Measurements from ENCODE around the gene PDE4DIP. TPM values are rescaled to one million over a fixed set of nuclear protein-coding genes. Genes with fewer than 3 reads are reported as not detected.
"Not testable (repeated sequence)": the region's sequence is repeated elsewhere in the genome, so short reads cannot be mapped to it uniquely, and the experiment has no call there.

PDE4DIP gene
- total RNA-seq, 2 experiments from 2014 or later = 37.5 to 52.2 TPM

DNA sequence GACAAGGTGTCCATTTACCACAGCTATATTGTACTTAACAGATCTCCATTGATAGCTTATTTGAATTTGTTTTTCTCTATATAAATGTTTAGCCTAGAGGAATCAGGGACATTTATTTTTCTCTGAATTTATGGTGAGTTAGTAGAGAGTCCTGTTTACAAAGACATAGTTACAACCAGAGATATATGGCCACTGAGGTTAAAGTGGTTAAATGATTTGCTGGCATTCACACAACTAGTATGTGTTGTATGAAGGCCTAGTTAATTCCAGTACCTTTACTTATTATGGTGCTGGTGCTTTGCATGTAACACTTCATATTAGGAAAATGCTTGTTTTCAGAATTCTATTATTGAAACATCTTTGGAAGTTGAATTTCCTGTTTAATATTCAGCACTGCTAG is 6.6 kb downstream of the PDE4DIP start:
- H3K27ac ChIP-seq (ENCODE audit: low read depth, low read length, poor library complexity, severe bottlenecking); CTCF ChIA-PET (ENCODE audit: unreplicated experiment); H3K79me2 ChIP-seq (ENCODE audit: insufficient read depth, low read depth, low read length); H3K4me2 ChIP-seq (ENCODE audit: low read length); intact Hi-C loops (cut with micrococcal nuclease; ENCODE audit: unreplicated experiment); DNase-seq (ENCODE audit: low spot score); H3K9me2 ChIP-seq (ENCODE audit: insufficient read depth, low read length); H3K36me3 ChIP-seq (ENCODE audit: insufficient read depth, low read length); H3K4me3 ChIP-seq (ENCODE audit: low read depth, low read length, poor library complexity, severe bottlenecking); POLR2A ChIA-PET; H3K4me1 ChIP-seq (ENCODE audit: insufficient read depth, low read length, poor library complexity, severe bottlenecking); H4K20me1 ChIP-seq (ENCODE audit: insufficient read depth, low read length); H3K9me3 ChIP-seq (ENCODE audit: low read length); BruUV-seq (replicated peaks); H2AFZ ChIP-seq (ENCODE audit: low read length): not testable (repeated sequence)

DNA sequence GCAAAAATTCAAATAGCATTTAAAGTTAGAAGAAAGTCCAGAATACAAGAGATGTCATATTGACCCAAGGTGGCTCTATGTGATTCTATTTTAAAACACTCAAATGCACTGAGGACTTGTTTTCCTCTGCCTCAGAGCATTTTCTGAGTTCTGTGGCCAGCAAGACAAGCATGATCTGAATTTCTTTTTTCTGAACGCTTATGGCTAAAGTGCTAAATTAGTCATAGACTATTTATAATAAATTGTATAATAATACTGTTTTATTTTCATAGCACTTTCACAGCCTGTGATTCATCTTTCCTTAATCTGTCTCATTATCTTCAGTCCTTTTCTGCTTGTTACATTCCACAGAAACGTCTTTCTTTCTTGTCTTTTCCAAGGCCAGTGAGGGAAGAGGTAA is 7.5 kb downstream of the PDE4DIP start:
- BruUV-seq (replicated peaks); POLR2A ChIA-PET; DNase-seq (ENCODE audit: low spot score); H3K4me2 ChIP-seq (ENCODE audit: low read length); CTCF ChIA-PET (ENCODE audit: unreplicated experiment); H3K9me2 ChIP-seq (ENCODE audit: insufficient read depth, low read length); H3K79me2 ChIP-seq (ENCODE audit: insufficient read depth, low read depth, low read length); H4K20me1 ChIP-seq (ENCODE audit: insufficient read depth, low read length); H2AFZ ChIP-seq (ENCODE audit: low read length); H3K27ac ChIP-seq (ENCODE audit: low read depth, low read length, poor library complexity, severe bottlenecking); H3K9me3 ChIP-seq (ENCODE audit: low read length); H3K4me3 ChIP-seq (ENCODE audit: low read depth, low read length, poor library complexity, severe bottlenecking); intact Hi-C loops (cut with micrococcal nuclease; ENCODE audit: unreplicated experiment); H3K4me1 ChIP-seq (ENCODE audit: insufficient read depth, low read length, poor library complexity, severe bottlenecking); H3K36me3 ChIP-seq (ENCODE audit: insufficient read depth, low read length): not testable (repeated sequence)

DNA sequence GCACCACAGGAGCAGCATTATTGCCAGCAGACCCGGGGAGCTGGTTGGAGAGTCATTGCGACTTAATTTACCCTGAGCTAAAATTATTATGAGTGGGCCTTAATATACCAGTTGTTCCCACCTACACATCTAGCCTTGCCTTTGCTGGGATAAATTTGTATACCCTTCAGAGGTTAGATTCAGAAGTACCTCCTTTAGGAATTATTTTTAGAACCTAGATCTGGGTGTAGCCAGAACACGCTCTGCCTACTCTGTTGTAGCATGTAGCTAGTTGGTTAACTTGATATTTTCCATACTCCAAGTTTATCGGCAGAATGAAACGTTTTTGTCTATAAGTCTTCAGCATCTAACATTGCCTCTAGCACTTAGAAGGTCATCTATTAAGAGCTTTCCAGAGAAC is 9.1 kb downstream of the PDE4DIP start:
- intact Hi-C loops (cut with micrococcal nuclease; ENCODE audit: unreplicated experiment); H2AFZ ChIP-seq (ENCODE audit: low read length); H3K9me2 ChIP-seq (ENCODE audit: insufficient read depth, low read length); POLR2A ChIA-PET; H3K4me2 ChIP-seq (ENCODE audit: low read length); H3K9me3 ChIP-seq (ENCODE audit: low read length); BruUV-seq (replicated peaks); H3K79me2 ChIP-seq (ENCODE audit: insufficient read depth, low read depth, low read length); DNase-seq (ENCODE audit: low spot score); CTCF ChIA-PET (ENCODE audit: unreplicated experiment); H3K4me1 ChIP-seq (ENCODE audit: insufficient read depth, low read length, poor library complexity, severe bottlenecking); H3K36me3 ChIP-seq (ENCODE audit: insufficient read depth, low read length); H4K20me1 ChIP-seq (ENCODE audit: insufficient read depth, low read length); H3K4me3 ChIP-seq (ENCODE audit: low read depth, low read length, poor library complexity, severe bottlenecking); H3K27ac ChIP-seq (ENCODE audit: low read depth, low read length, poor library complexity, severe bottlenecking): not testable (repeated sequence)

DNA sequence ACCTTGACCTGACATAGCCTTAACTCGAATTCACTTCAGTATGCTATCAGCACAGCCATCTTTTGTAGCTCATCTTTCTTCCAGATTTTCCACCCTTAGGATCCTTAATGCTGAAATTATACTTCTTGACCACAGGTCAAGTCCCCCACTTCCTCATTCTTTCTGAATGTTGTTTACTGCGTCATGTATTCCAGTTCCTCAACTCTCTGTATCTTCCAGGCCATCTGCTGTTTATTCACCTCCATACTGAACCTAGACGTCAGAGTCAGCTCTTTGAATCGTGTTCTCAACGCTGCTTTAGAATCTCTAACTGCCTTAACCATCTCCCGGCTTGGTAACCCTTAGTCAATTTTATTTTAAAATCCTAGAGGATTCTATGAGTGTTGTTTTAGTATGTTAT is 9.8 kb downstream of the PDE4DIP start:
- H3K36me3 ChIP-seq (ENCODE audit: insufficient read depth, low read length); H3K9me3 ChIP-seq (ENCODE audit: low read length); H3K79me2 ChIP-seq (ENCODE audit: insufficient read depth, low read depth, low read length); BruUV-seq (replicated peaks); H3K4me1 ChIP-seq (ENCODE audit: insufficient read depth, low read length, poor library complexity, severe bottlenecking); H2AFZ ChIP-seq (ENCODE audit: low read length); intact Hi-C loops (cut with micrococcal nuclease; ENCODE audit: unreplicated experiment); H3K27ac ChIP-seq (ENCODE audit: low read depth, low read length, poor library complexity, severe bottlenecking); POLR2A ChIA-PET; H3K4me2 ChIP-seq (ENCODE audit: low read length); H4K20me1 ChIP-seq (ENCODE audit: insufficient read depth, low read length); DNase-seq (ENCODE audit: low spot score); H3K9me2 ChIP-seq (ENCODE audit: insufficient read depth, low read length); CTCF ChIA-PET (ENCODE audit: unreplicated experiment); H3K4me3 ChIP-seq (ENCODE audit: low read depth, low read length, poor library complexity, severe bottlenecking): not testable (repeated sequence)

DNA sequence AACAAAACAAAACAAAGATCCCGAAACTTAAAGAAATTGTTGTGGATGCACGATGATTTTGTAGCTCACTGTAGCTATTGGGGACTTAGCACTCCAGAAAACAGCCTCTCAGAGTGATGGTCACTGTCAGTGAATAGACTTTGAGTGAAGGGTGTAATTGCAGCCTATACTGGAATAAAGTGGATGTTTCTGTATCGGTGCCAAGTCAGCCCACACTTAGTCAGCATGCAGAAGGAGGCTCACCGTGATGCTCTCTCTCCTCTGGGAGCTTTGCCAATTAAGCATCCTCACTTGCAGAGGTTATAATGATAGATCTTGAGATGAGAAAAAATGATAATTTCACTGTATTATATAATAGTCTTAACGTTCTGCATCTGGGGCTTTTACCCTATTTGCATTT is 11.1 kb downstream of the PDE4DIP start:
- H4K20me1 ChIP-seq (ENCODE audit: insufficient read depth, low read length); H3K79me2 ChIP-seq (ENCODE audit: insufficient read depth, low read depth, low read length); CTCF ChIA-PET (ENCODE audit: unreplicated experiment); H3K4me1 ChIP-seq (ENCODE audit: insufficient read depth, low read length, poor library complexity, severe bottlenecking); H3K9me2 ChIP-seq (ENCODE audit: insufficient read depth, low read length); H3K4me2 ChIP-seq (ENCODE audit: low read length); intact Hi-C loops (cut with micrococcal nuclease; ENCODE audit: unreplicated experiment); H3K4me3 ChIP-seq (ENCODE audit: low read depth, low read length, poor library complexity, severe bottlenecking); DNase-seq (ENCODE audit: low spot score); BruUV-seq (replicated peaks); POLR2A ChIA-PET; H3K27ac ChIP-seq (ENCODE audit: low read depth, low read length, poor library complexity, severe bottlenecking); H2AFZ ChIP-seq (ENCODE audit: low read length); H3K9me3 ChIP-seq (ENCODE audit: low read length); H3K36me3 ChIP-seq (ENCODE audit: insufficient read depth, low read length): not testable (repeated sequence)

DNA sequence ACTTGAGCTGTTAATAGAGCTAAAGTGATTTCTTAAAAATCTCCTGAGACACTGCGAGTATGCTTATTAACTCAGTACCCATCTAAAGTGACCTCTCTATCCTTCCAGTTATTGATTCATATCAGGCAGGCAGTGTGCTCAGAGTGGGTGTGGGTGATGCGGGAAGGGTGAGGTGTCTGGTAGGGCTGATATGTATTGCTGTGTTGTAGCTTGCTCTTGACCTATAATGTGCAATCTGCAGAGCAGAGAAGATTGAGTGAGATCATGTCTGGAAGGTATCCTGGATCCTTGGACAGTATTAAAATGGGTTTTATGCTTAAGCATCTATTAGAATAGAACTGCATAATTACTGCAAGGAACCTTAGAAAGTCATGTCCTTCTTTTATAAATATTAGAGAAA is 15.8 kb downstream of the PDE4DIP start:
- H3K4me3 ChIP-seq (ENCODE audit: low read depth, low read length, poor library complexity, severe bottlenecking); H4K20me1 ChIP-seq (ENCODE audit: insufficient read depth, low read length); H3K4me1 ChIP-seq (ENCODE audit: insufficient read depth, low read length, poor library complexity, severe bottlenecking); POLR2A ChIA-PET; H3K9me3 ChIP-seq (ENCODE audit: low read length); H3K4me2 ChIP-seq (ENCODE audit: low read length); H3K27ac ChIP-seq (ENCODE audit: low read depth, low read length, poor library complexity, severe bottlenecking); BruUV-seq (replicated peaks); CTCF ChIA-PET (ENCODE audit: unreplicated experiment); DNase-seq (ENCODE audit: low spot score); intact Hi-C loops (cut with micrococcal nuclease; ENCODE audit: unreplicated experiment); H3K9me2 ChIP-seq (ENCODE audit: insufficient read depth, low read length); H2AFZ ChIP-seq (ENCODE audit: low read length); H3K36me3 ChIP-seq (ENCODE audit: insufficient read depth, low read length); H3K79me2 ChIP-seq (ENCODE audit: insufficient read depth, low read depth, low read length): not testable (repeated sequence)

DNA sequence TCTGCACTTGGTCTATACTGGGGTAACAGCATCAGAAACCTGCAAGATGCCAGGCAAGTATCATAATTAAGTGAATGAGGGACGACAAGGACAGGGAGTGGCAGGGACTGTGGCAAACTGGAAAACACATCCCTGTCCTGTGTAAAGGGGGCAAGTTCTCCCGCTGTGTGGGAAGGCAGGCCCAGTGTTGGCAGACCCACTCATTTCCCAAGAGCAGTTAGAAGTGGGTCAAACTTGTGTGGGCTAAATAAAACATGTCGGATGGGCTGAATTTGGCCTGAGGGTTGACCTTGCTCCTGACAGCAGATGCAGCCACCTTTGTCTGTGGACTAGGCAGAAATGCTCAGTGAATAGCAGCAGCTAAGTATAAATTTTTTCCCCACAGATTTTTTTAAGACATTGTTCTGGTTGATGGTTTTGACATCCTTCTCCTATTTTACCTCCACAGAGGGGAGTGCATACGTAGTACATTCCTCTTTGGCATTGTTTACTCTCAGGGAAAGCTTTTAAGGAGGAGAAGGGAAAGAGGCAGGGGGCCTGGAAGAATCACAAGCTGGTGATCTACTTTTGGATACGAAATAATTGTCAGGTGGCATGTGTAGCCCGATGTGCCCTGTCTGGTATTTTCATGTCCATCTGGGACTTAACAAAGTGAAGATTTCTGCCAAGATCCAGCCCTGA is 16.5 kb downstream of the PDE4DIP start:
- H3K27ac ChIP-seq (ENCODE audit: low read depth, low read length, poor library complexity, severe bottlenecking); H4K20me1 ChIP-seq (ENCODE audit: insufficient read depth, low read length); POLR2A ChIA-PET; CTCF ChIA-PET (ENCODE audit: unreplicated experiment); BruUV-seq (replicated peaks); H3K9me2 ChIP-seq (ENCODE audit: insufficient read depth, low read length); H3K4me3 ChIP-seq (ENCODE audit: low read depth, low read length, poor library complexity, severe bottlenecking); H3K4me1 ChIP-seq (ENCODE audit: insufficient read depth, low read length, poor library complexity, severe bottlenecking); H3K79me2 ChIP-seq (ENCODE audit: insufficient read depth, low read depth, low read length); H3K9me3 ChIP-seq (ENCODE audit: low read length); H3K36me3 ChIP-seq (ENCODE audit: insufficient read depth, low read length); H2AFZ ChIP-seq (ENCODE audit: low read length); intact Hi-C loops (cut with micrococcal nuclease; ENCODE audit: unreplicated experiment); DNase-seq (ENCODE audit: low spot score); H3K4me2 ChIP-seq (ENCODE audit: low read length): not testable (repeated sequence)
